Esophagus squamous epithelium (tissue), 4 donors: ENCODE data around the gene TTC28.

Experiments
- POLR2A ChIP-seq, 4 donors: fragments of 450-650 bp; IDR thresholded peaks; one replicate each; pipeline ENCODE4 v1.6.1; 2017; ENCODE audit warnings: antibody characterized with exemption in 4 of 4, mild to moderate bottlenecking in 4 of 4, moderate library complexity in 3 of 4
- TF ChIP-seq, protein P1 (sequence below), 6 experiments: fragments of 450-650 bp in 4 of 6; fragments of 200-600 bp in 2 of 6; sonication (generic) in 2 of 6; IDR thresholded peaks; one replicate each; pipeline ENCODE4 v1.5.1; 2016 to 2019; ENCODE audit warnings: antibody characterized with exemption in 6 of 6, mild to moderate bottlenecking in 4 of 6, moderate library complexity in 4 of 6

GRCh38 chr22:28139961-28140360 lies 539.7 kb downstream of the TTC28 start:
- TF ChIP-seq, protein P1, sequence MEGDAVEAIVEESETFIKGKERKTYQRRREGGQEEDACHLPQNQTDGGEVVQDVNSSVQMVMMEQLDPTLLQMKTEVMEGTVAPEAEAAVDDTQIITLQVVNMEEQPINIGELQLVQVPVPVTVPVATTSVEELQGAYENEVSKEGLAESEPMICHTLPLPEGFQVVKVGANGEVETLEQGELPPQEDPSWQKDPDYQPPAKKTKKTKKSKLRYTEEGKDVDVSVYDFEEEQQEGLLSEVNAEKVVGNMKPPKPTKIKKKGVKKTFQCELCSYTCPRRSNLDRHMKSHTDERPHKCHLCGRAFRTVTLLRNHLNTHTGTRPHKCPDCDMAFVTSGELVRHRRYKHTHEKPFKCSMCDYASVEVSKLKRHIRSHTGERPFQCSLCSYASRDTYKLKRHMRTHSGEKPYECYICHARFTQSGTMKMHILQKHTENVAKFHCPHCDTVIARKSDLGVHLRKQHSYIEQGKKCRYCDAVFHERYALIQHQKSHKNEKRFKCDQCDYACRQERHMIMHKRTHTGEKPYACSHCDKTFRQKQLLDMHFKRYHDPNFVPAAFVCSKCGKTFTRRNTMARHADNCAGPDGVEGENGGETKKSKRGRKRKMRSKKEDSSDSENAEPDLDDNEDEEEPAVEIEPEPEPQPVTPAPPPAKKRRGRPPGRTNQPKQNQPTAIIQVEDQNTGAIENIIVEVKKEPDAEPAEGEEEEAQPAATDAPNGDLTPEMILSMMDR (IDR thresholded peaks at IDR 0.05): no peak
- no peak for TF ChIP-seq POLR2A (IDR thresholded peaks at IDR 0.05)
